Ovary (tissue), 3 donors: Measurements from ENCODE around the gene ACVR1.

ENCODE experiments used
- CTCF ChIP-seq, 3 donors: fragments of 450-650 bp in 2 of 3; fragments of 200-600 bp in 1 of 3; IDR thresholded peaks; one replicate each; pipeline versions ENCODE4 v1.5.1 to v1.8.0; 2016 to 2022; ENCODE audit warnings: antibody characterized with exemption in 3 of 3, mild to moderate bottlenecking in 1 of 3
- EP300 ChIP-seq: sonication (generic); formaldehyde crosslinking; IDR thresholded peaks from one replicate; pipeline ENCODE4 v1.6.1; 2017; ENCODE audit warnings: antibody characterized with exemption
- donor health status: DM: no; HTN: no; CAD: no.

- no peak for TF ChIP-seq CTCF (IDR thresholded peaks at IDR 0.05)
- no peak for TF ChIP-seq EP300
These were observed 87.9 kb downstream of the ACVR1 start for GRCh38 chr2:157788201-157788600.
